ENCODE data around the gene PPA2. TPM values are rescaled to one million over a fixed set of nuclear protein-coding genes. Genes with fewer than 3 reads are reported as not detected.

PPA2 gene
- total RNA-seq, 1 experiment from 2014 or later, result 76.4 TPM

DNA sequence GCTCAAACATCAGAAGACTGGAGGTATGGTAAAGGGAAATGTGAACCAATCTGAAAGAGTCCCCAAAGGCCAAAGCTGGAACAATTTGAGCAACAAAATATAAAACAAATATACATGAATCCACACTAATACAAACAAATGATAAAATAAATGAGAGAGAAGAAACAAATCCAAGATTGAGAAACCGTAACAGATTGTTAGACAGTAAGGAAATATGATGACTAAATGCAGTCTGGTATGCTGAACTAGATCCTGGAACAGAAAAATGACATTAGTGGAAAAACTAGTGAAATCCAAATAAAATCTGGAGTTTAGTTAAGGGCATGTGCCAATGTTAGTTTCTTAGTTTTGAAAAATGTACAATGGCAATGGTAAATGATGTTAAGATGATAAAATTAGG, 15.9 kb downstream of the PPA2 start:
- no peak overlapping the region for H3K9ac ChIP-seq (ENCODE audit: extremely low read depth, insufficient read length, low read length)
- no peak overlapping the region for H2BK15ac ChIP-seq (ENCODE audit: low read depth, low read length)
- H3K4me3 Mint-ChIP-seq, result no peak overlapping the region
- no peak overlapping the region for H4K8ac ChIP-seq (replicated peaks; ENCODE audit: insufficient read length, low read depth, low read length)
- no peak overlapping the region for H2AK5ac ChIP-seq (ENCODE audit: insufficient read length, low read length)
- H3K4me1 ChIP-seq (ENCODE audit: insufficient read depth, low read length), result no peaks in the 10 kb centered on the region
- no peak overlapping the region for H2BK120ac ChIP-seq (ENCODE audit: low read depth, low read length, poor library complexity, severe bottlenecking)
- no peak overlapping the region for H4K91ac ChIP-seq (ENCODE audit: insufficient read length, low read depth, low read length)
- peaks cover 7 to 19% of the 10 kb centered on the region in 2 experiments for H3K4me1 Mint-ChIP-seq
- no peak overlapping the region for H3K4me2 ChIP-seq (ENCODE audit: insufficient read depth, insufficient read length, low read length)
- H3K79me1 ChIP-seq (ENCODE audit: insufficient read depth, low read depth, low read length, poor library complexity, severe bottlenecking), result no peaks in the 10 kb centered on the region
- H3K9me3 ChIP-seq (ENCODE audit: control insufficient read depth, low read depth, low read length), result no peaks in the 10 kb centered on the region
- H3K27ac ChIP-seq (ENCODE audit: insufficient read length, low read depth, low read length), result no peak overlapping the region
- H3T11ph ChIP-seq (ENCODE audit: low read length), result no peak overlapping the region
- no peak overlapping the region for H2BK5ac ChIP-seq (ENCODE audit: insufficient read length, low read length)
- no peaks in the 10 kb centered on the region for H3K27me3 ChIP-seq (ENCODE audit: insufficient read depth, low read length)
- H2BK12ac ChIP-seq (ENCODE audit: insufficient read length, low read depth, low read length), result no peak overlapping the region
- H3K9me3 Mint-ChIP-seq, result no peaks in the 10 kb centered on the region
- no peaks in the 10 kb centered on the region; the same call in 1 of the 2 replicates for H3K79me2 ChIP-seq (ENCODE audit: insufficient read depth, low read length)
- H3K23ac ChIP-seq (ENCODE audit: insufficient read length, low read depth, low read length), result no peak overlapping the region
- no peak overlapping the region for H3K14ac ChIP-seq (ENCODE audit: insufficient read depth, low read length)
- H4K5ac ChIP-seq (ENCODE audit: insufficient read length, low read depth, low read length), result no peak overlapping the region
- no peak overlapping the region for H2BK20ac ChIP-seq (ENCODE audit: low read depth, low read length, poor library complexity, severe bottlenecking)
- DNase-seq, result no peak
- no peak overlapping the region for H3K56ac ChIP-seq (ENCODE audit: insufficient read length, low read depth, low read length)
- H3K27me3 Mint-ChIP-seq (ENCODE audit: low read depth), result no peaks in the 10 kb centered on the region
- H3K23me2 ChIP-seq (ENCODE audit: insufficient read length, low read depth, low read length, poor library complexity, severe bottlenecking), result no peaks in the 10 kb centered on the region
- H2AFZ ChIP-seq (ENCODE audit: low read length), result no peak overlapping the region
- H3K4ac ChIP-seq (ENCODE audit: low read depth, low read length), result no peak overlapping the region
- WGBS (ENCODE audit: extremely low coverage, insufficient read length, low lambda C conversion rate), result no CpG with 5 or more reads among the region's 1 CpG
- no peak overlapping the region for H3K27ac Mint-ChIP-seq
- peaks cover 0 to 6% (median under 1%) of the 10 kb centered on the region in 3 experiments; a peak in 5 of 7 replicates for H3K36me3 Mint-ChIP-seq (ENCODE audit: insufficient read depth in 1 of 3, low read depth in 3 of 3)
- TF ChIP-seq CTCF (conservative IDR thresholded peaks at IDR 0.05), result no peak
- no peak overlapping the region for H3K18ac ChIP-seq (ENCODE audit: insufficient read length, low read depth, low read length)
- no peaks in the 10 kb centered on the region for H4K20me1 ChIP-seq (ENCODE audit: control insufficient read depth, insufficient read depth, insufficient read length)

Data from H9 (cell line).